Body of pancreas (tissue), 4 donors: ENCODE measurements around the gene PPIAL4G.
"Not testable (repeated sequence)": the region's sequence is repeated elsewhere in the genome, so short reads cannot be mapped to it uniquely, and the experiment has no call there.

Source experiments
- POLR2A ChIP-seq, 3 donors: fragments of 450-650 bp; IDR thresholded peaks; one replicate each; pipeline ENCODE4 v1.6.1; 2016; ENCODE audit warnings: antibody characterized with exemption in 3 of 3, mild to moderate bottlenecking in 2 of 3
- TF ChIP-seq, protein P1 (sequence below), 7 experiments: fragments of 450-650 bp in 4 of 7; fragments of 200-600 bp in 3 of 7; sonication (generic) in 3 of 7; IDR thresholded peaks; one replicate each; pipeline ENCODE4 v1.5.1; 2016 to 2019; ENCODE audit warnings: antibody characterized with exemption in 7 of 7

DNA sequence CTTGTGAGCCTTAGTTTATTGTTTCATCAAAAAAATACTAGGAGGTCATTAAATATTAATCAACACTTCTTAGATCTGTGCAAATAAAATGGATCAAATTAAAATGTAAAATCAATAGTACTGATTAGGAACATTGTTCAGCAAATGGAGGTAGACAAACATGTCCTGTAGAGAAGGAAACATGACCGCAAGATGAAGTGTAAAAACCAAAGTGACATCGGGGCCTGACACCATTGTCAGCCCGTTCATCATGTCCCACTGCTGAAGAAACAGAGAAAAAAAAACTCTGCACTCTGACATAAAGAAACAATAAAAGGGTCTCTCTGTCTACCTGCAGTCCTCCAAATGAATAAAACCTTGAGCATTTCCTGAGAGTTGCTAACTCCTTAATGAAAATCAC, 31.2 kb upstream of the PPIAL4G start:
- not testable (repeated sequence) for TF ChIP-seq POLR2A (IDR thresholded peaks at IDR 0.05)
- TF ChIP-seq, protein P1, sequence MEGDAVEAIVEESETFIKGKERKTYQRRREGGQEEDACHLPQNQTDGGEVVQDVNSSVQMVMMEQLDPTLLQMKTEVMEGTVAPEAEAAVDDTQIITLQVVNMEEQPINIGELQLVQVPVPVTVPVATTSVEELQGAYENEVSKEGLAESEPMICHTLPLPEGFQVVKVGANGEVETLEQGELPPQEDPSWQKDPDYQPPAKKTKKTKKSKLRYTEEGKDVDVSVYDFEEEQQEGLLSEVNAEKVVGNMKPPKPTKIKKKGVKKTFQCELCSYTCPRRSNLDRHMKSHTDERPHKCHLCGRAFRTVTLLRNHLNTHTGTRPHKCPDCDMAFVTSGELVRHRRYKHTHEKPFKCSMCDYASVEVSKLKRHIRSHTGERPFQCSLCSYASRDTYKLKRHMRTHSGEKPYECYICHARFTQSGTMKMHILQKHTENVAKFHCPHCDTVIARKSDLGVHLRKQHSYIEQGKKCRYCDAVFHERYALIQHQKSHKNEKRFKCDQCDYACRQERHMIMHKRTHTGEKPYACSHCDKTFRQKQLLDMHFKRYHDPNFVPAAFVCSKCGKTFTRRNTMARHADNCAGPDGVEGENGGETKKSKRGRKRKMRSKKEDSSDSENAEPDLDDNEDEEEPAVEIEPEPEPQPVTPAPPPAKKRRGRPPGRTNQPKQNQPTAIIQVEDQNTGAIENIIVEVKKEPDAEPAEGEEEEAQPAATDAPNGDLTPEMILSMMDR (IDR thresholded peaks at IDR 0.05): not testable (repeated sequence)
